IMR-90 (cell line): ENCODE data around the gene HRH3. TPM values are rescaled to one million over a fixed set of nuclear protein-coding genes. Genes with fewer than 3 reads are reported as not detected.

Experiments used
- ATAC-seq: fragments of 200-7000 bp; cut with Tn5 transposase; 2 replicates; pipeline ENCODE4 v1.9.1; 2020; ENCODE audit warnings: low read depth, mild to moderate bottlenecking, moderate library complexity
- BruUV-seq: library from RNA; stranded (reverse); fragments of 400-500 nt; replicated peaks from 2 replicates; lab custom pipeline; 2021; lab: Mats Ljungman, UMichigan
- CTCF ChIA-PET: fragments of 300-600 bp; formaldehyde crosslinking; extraction: SDS; loops from one replicate; lab custom pipeline; 2021; ENCODE audit warnings: antibody characterized with exemption; lab: Yijun Ruan, JAX
- POLR2A ChIA-PET: fragments of 300-600 bp; sonication (Branson Sonifier 250); formaldehyde crosslinking; loops from one replicate; lab custom pipeline; 2022; ENCODE audit warnings: antibody characterized with exemption; ENCODE audit not compliant: unreplicated experiment; lab: Charles Lee
- DNase-seq: peaks from one replicate; pipeline ENCODE4 v3.0.0; 2013
- H2AFZ ChIP-seq: replicated peaks from 2 replicates; pipeline ENCODE3; 2013; ENCODE audit warnings: low read length, mild to moderate bottlenecking; ENCODE audit not compliant: poor library complexity
- H2AK5ac ChIP-seq: 2 replicates; pipeline ENCODE4 v1.6.1; 2013; ENCODE audit warnings: low read depth, low read length, inconsistent platforms
- H2AK9ac ChIP-seq: replicated peaks from 2 replicates; pipeline ENCODE3; 2013; ENCODE audit warnings: mild to moderate bottlenecking, low read depth, low read length, moderate library complexity; ENCODE audit not compliant: poor library complexity
- H2BK120ac ChIP-seq: 2 replicates; pipeline ENCODE4 v1.6.1; 2013; ENCODE audit warnings: low read depth, low read length, inconsistent platforms
- H2BK15ac ChIP-seq: 3 replicates; pipeline ENCODE4 v1.6.1; 2013; ENCODE audit warnings: low read depth, low read length, inconsistent platforms
- H2BK20ac ChIP-seq: 2 replicates; pipeline ENCODE4 v1.6.1; 2013; ENCODE audit warnings: low read depth, mild to moderate bottlenecking, inconsistent platforms, low read length, moderate library complexity
- H2BK5ac ChIP-seq: 2 replicates; pipeline ENCODE4 v1.6.1; 2013; ENCODE audit warnings: mild to moderate bottlenecking, low read depth, low read length, inconsistent platforms; ENCODE audit not compliant: poor library complexity, severe bottlenecking
- H3K14ac ChIP-seq: replicated peaks from 2 replicates; pipeline ENCODE4 v1.6.1; 2013; ENCODE audit warnings: low read depth, low read length, inconsistent platforms
- H3K18ac ChIP-seq: 2 replicates; pipeline ENCODE4 v1.6.1; 2013; ENCODE audit warnings: low read depth, low read length, control low read depth
- H3K23ac ChIP-seq: 2 replicates; pipeline ENCODE4 v1.6.1; 2013; ENCODE audit warnings: low read depth, low read length, inconsistent platforms
- H3K27ac ChIP-seq: 2 replicates; pipeline ENCODE4 v1.5.1; 2013; ENCODE audit warnings: mild to moderate bottlenecking, control low read depth, low read length; ENCODE audit not compliant: insufficient read depth
- H3K27me3 ChIP-seq: 2 replicates; pipeline ENCODE4 v1.6.1; 2013; ENCODE audit warnings: low read length; ENCODE audit not compliant: control insufficient read depth, insufficient read depth
- H3K36me3 ChIP-seq: 2 replicates; pipeline ENCODE4 v1.6.1; 2013; ENCODE audit warnings: low read length, mixed read lengths; ENCODE audit not compliant: control insufficient read depth, insufficient read depth
- H3K4ac ChIP-seq: 2 replicates; pipeline ENCODE4 v1.6.1; 2013; ENCODE audit warnings: low read depth, low read length, inconsistent platforms
- H3K4me1 ChIP-seq: 2 replicates; pipeline ENCODE4 v1.6.1; 2013; ENCODE audit warnings: low read length, mixed read lengths; ENCODE audit not compliant: control insufficient read depth, insufficient read depth
- H3K4me2 ChIP-seq: 2 replicates; pipeline ENCODE4 v1.6.1; 2013; ENCODE audit warnings: low read depth, mild to moderate bottlenecking, control low read depth, low read length, moderate library complexity
- H3K4me3 ChIP-seq: 2 replicates; pipeline ENCODE4 v1.5.1; 2013; ENCODE audit warnings: low read depth, mild to moderate bottlenecking, control low read depth, low read length, moderate library complexity; ENCODE audit not compliant: insufficient read depth
- H3K56ac ChIP-seq: 2 replicates; pipeline ENCODE4 v1.6.1; 2013; ENCODE audit warnings: low read length, inconsistent platforms; ENCODE audit not compliant: insufficient read depth; ENCODE audit errors: extremely low read depth
- H3K79me1 ChIP-seq, 2 experiments: 2 replicates each; pipeline ENCODE4 v1.6.1; 2013; ENCODE audit warnings: low read length in 2 of 2, inconsistent platforms in 1 of 2, low read depth in 1 of 2
- H3K9ac ChIP-seq: 2 replicates; pipeline ENCODE4 v1.6.1; 2013; ENCODE audit warnings: low read depth, low read length, control low read depth
- H3K9me1 ChIP-seq: 2 replicates; pipeline ENCODE4 v1.6.1; 2013; ENCODE audit warnings: low read length, inconsistent platforms; ENCODE audit not compliant: insufficient read depth
- H3K9me3 ChIP-seq: 2 replicates; pipeline ENCODE4 v1.6.1; 2013; ENCODE audit warnings: low read length; ENCODE audit not compliant: control insufficient read depth, insufficient read depth
- H4K20me1 ChIP-seq: 2 replicates; pipeline ENCODE4 v1.6.1; 2013; ENCODE audit warnings: low read length, inconsistent platforms; ENCODE audit not compliant: insufficient read depth
- H4K5ac ChIP-seq: 2 replicates; pipeline ENCODE4 v1.6.1; 2013; ENCODE audit warnings: mild to moderate bottlenecking, low read depth, low read length, control low read depth
- H4K8ac ChIP-seq, 2 experiments: 2 replicates each; pipeline ENCODE4 v1.6.1; 2013; ENCODE audit warnings: low read depth in 2 of 2, low read length in 2 of 2, control low read depth in 1 of 2, inconsistent platforms in 1 of 2
- H4K91ac ChIP-seq: 2 replicates; pipeline ENCODE4 v1.6.1; 2013; ENCODE audit warnings: low read depth, low read length, inconsistent platforms; ENCODE audit not compliant: insufficient read depth
- CHD1 ChIP-seq: IDR thresholded peaks from 2 replicates; pipeline ENCODE4 v1.6.1; 2012; ENCODE audit warnings: low read depth, low read length, improper control_type of control experiment
- WGBS, 2 experiments: methylation state at CpG; one replicate each; pipeline versions ENCODE4 v1.1.5 to v1.1.7; 2013; ENCODE audit warnings: missing lambda C conversion rate in 2 of 2; ENCODE audit not compliant: insufficient read length in 1 of 2; ENCODE audit errors: extremely low coverage in 2 of 2; 5-methylcytosine and 5-hydroxymethylcytosine counted together
- dilution Hi-C: fragments of 300-500 bp; cut with HindIII; formaldehyde crosslinking; loops from one replicate; pipeline ENCODE4 v1.14.3; 2018; ENCODE audit warnings: low sequenced_read_pairs; ENCODE audit not compliant: unreplicated experiment
- in situ Hi-C: fragments of 300-500 bp; cut with MboI; formaldehyde crosslinking; loops from 3 replicates; pipeline ENCODE4 v1.14.3; 2019; ENCODE audit warnings: low sequenced_read_pairs, inconsistent platforms, mixed read lengths
- intact Hi-C: fragments of 100-400 bp; cut with micrococcal nuclease; formaldehyde crosslinking; loops from 2 replicates; pipeline ENCODE4 v1.10.0; 2022
- polyA plus RNA-seq, 3 experiments: library from polyadenylated mRNA; depleted of rRNA; stranded (reverse); fragments of >200 nt; gene quantifications; 2 replicates each; pipeline ENCODE4 v1.2.3, GENCODE V29; 2012; ENCODE audit warnings: low replicate concordance in 1 of 3
- total RNA-seq: library from RNA; depleted of rRNA; stranded (reverse); fragments of >200 nt; gene quantifications from 2 replicates; pipeline ENCODE4 v1.2.3, GENCODE V29; 2012
- TF ChIP-seq, protein P1 (sequence below): fragments of 150-350 bp; IDR thresholded peaks from 2 replicates; pipeline ENCODE4 v1.6.1; 2016; ENCODE audit warnings: low read depth, mild to moderate bottlenecking, low read length, moderate library complexity, borderline replicate concordance

HRH3 gene
- total and polyA plus RNA-seq, 2 of the 4 experiments (the other 2 are of a cell fraction), result not detected

DNA sequence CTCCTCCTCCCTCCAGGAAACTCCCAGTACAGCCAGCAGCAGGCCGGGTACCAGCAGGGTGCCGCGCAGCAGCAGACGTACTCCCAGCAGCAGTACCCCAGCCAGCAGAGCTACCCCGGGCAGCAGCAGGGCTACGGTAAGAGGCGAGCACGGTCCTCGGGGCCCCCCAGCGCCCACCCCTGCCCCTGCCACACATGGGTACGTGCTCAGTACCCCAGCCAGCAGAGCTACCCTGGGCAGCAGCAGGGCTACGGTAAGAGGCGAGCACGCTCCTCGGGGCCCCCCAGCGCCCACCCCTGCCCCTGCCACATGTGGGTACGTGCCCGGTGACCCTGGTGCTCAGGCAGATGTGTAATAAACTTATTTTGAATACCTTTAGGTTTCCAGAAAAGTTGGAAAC lies 47.4 kb downstream of the HRH3 start:
- no peak overlapping the region for H2BK15ac ChIP-seq
- no peak overlapping the region for H3K4me2 ChIP-seq
- H3K56ac ChIP-seq, result no peak overlapping the region
- DNase-seq (no peak), ATAC-seq (no peak)
- H3K4ac ChIP-seq, result no peak overlapping the region
- H3K4me3 ChIP-seq, result no peak overlapping the region
- TF ChIP-seq, protein P1, sequence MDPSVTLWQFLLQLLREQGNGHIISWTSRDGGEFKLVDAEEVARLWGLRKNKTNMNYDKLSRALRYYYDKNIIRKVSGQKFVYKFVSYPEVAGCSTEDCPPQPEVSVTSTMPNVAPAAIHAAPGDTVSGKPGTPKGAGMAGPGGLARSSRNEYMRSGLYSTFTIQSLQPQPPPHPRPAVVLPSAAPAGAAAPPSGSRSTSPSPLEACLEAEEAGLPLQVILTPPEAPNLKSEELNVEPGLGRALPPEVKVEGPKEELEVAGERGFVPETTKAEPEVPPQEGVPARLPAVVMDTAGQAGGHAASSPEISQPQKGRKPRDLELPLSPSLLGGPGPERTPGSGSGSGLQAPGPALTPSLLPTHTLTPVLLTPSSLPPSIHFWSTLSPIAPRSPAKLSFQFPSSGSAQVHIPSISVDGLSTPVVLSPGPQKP, result no peak
- TF ChIP-seq CHD1, result no peak
- dilution Hi-C loops, result no loop called here
- H2BK120ac ChIP-seq, result no peak overlapping the region
- H3K18ac ChIP-seq, result no peak overlapping the region
- no peaks in the 10 kb centered on the region for H4K20me1 ChIP-seq
- no peak overlapping the region for H3K23ac ChIP-seq
- H3K27ac ChIP-seq, result no peak overlapping the region
- no peak overlapping the region for H2BK5ac ChIP-seq
- intact Hi-C loops, result no loop called here
- no peaks in the 10 kb centered on the region for H3K27me3 ChIP-seq
- ChIA-PET POLR2A (no interaction called here), CTCF (no interaction called here)
- no peak overlapping the region for H2AFZ ChIP-seq
- no peak overlapping the region for H3K14ac ChIP-seq
- H4K91ac ChIP-seq, result no peak overlapping the region
- no peak overlapping the region for H2AK9ac ChIP-seq
- H4K5ac ChIP-seq, result no peak overlapping the region
- H3K4me1 ChIP-seq, result no peaks in the 10 kb centered on the region
- BruUV-seq, result no TSS peak
- no peak overlapping the region for H2AK5ac ChIP-seq
- H4K8ac ChIP-seq, result no peak overlapping the region
- H2BK20ac ChIP-seq, result no peak overlapping the region
- in situ Hi-C loops, result no loop called here
- WGBS, 2 experiments, result 95% methylated on average over 4 of the region's 18 CpGs; no CpG with 5 or more reads in 1 of the 2 experiments
- no peak overlapping the region for H3K9ac ChIP-seq
- 0 out of 2 replicates have a peak, but pooled peaks cover 5% of the 10 kb centered on the region for H3K9me1 ChIP-seq
- peaks cover 0 to 6% of the 10 kb centered on the region in 2 experiments; a peak in 1 of 4 replicates for H3K79me1 ChIP-seq
- H3K36me3 ChIP-seq, result peaks cover 35% of the 10 kb centered on the region
- no peaks in the 10 kb centered on the region for H3K9me3 ChIP-seq
